HCT116 (cell line): ENCODE measurements around the gene MIDN. TPM values are rescaled to one million over a fixed set of nuclear protein-coding genes. Genes with fewer than 3 reads are reported as not detected.
"Not testable (repeated sequence)": the region's sequence is repeated elsewhere in the genome, so short reads cannot be mapped to it uniquely, and the experiment has no call there.

Source experiments
- ATAC-seq: fragments of 200-7000 bp; cut with Tn5 transposase; 2 replicates; pipeline ENCODE4 v1.9.1; 2020; ENCODE audit warnings: mild to moderate bottlenecking, moderate library complexity
- BruUV-seq: library from RNA; stranded (reverse); fragments of 400-500 nt; replicated peaks from 2 replicates; lab custom pipeline; 2021; lab: Mats Ljungman, UMichigan
- CTCF ChIA-PET: fragments of 300-600 bp; sonication (Branson Sonifier 250); formaldehyde crosslinking; loops from one replicate; lab custom pipeline; 2021; ENCODE audit warnings: antibody characterized with exemption; lab: Charles Lee
- POLR2A ChIA-PET: fragments of 300-600, 350-600 bp; sonication (Branson Sonifier 250); formaldehyde crosslinking; loops from one replicate; lab custom pipeline; 2021; ENCODE audit warnings: antibody characterized with exemption; lab: Charles Lee
- RAD21 ChIA-PET, 2 experiments: fragments of 300-600 bp; sonication (Branson Sonifier 250); formaldehyde crosslinking; loops; one replicate each; lab custom pipeline; 2023; ENCODE audit warnings: low total read pairs in 2 of 2; ENCODE audit not compliant: uncharacterized antibody in 2 of 2, unreplicated experiment in 2 of 2, low non-redundant PET in 1 of 2; lab: Charles Lee
- DNase-seq: peaks from one replicate; pipeline ENCODE4 v3.0.0-alpha.2; 2010; ENCODE audit warnings: low read depth, low spot score
- H2AFZ ChIP-seq: fragments of 200-600 bp; shearing (Covaris generic), sonication (generic); 2 replicates; pipeline ENCODE4 v1.6.1; 2017; ENCODE audit warnings: low read depth, mixed run types, mixed read lengths, antibody characterized with exemption, low read length; ENCODE audit not compliant: poor library complexity, severe bottlenecking
- H3K27ac ChIP-seq: 2 replicates; pipeline ENCODE4 v1.5.1; 2012; ENCODE audit warnings: low read depth, low read length
- H3K27me3 ChIP-seq: fragments of 200-600 bp; sonication (generic); 2 replicates; pipeline ENCODE4 v1.6.1; 2016; ENCODE audit warnings: mixed run types, low read length, mixed read lengths; ENCODE audit not compliant: insufficient read depth
- H3K36me3 ChIP-seq, 2 experiments: fragments of 200-500 bp in 1 of 2; fragments of 200-600 bp in 1 of 2; sonication (Bioruptor generic) in 1 of 2; sonication (generic) in 1 of 2; 2 replicates each; pipeline versions ENCODE4 v1.5.1 to v1.6.1; 2014 to 2016; ENCODE audit warnings: low read length in 2 of 2, inconsistent platforms in 1 of 2, mixed read lengths in 1 of 2, mixed run types in 1 of 2; ENCODE audit not compliant: insufficient read depth in 2 of 2, control insufficient read depth in 1 of 2
- H3K4me1 ChIP-seq, 2 experiments: fragments of 200-600 bp in 1 of 2; sonication (generic) in 1 of 2; 2 replicates each; pipeline versions ENCODE4 v1.5.1 to v1.6.1; 2012 to 2017; ENCODE audit warnings: low read length in 2 of 2, inconsistent platforms in 1 of 2, mild to moderate bottlenecking in 1 of 2, mixed read lengths in 1 of 2, mixed run types in 1 of 2, moderate library complexity in 1 of 2; ENCODE audit not compliant: insufficient read depth in 2 of 2, control insufficient read depth in 1 of 2
- H3K4me2 ChIP-seq: fragments of 200-600 bp; sonication (generic); 2 replicates; pipeline ENCODE4 v1.6.1; 2017; ENCODE audit warnings: mixed run types, low read length, mixed read lengths
- H3K4me3 ChIP-seq, 2 experiments: fragments of 200-600 bp in 1 of 2; sonication (generic) in 1 of 2; replicated peaks in 1 of 2; 2 replicates each; pipeline ENCODE4 v1.5.1; 2011 to 2016; ENCODE audit warnings: low read length in 2 of 2, control low read depth in 1 of 2, low read depth in 1 of 2, mild to moderate bottlenecking in 1 of 2, mixed read lengths in 1 of 2, mixed run types in 1 of 2
- H3K79me2 ChIP-seq: fragments of 200-600 bp; sonication (generic); 2 replicates; pipeline ENCODE4 v1.6.1; 2017; ENCODE audit warnings: mild to moderate bottlenecking, mixed run types, low read length, moderate library complexity, mixed read lengths; ENCODE audit not compliant: insufficient read depth
- H3K9ac ChIP-seq: fragments of 200-600 bp; sonication (generic); 2 replicates; pipeline ENCODE4 v1.6.1; 2016; ENCODE audit warnings: low read length, mixed read lengths
- H3K9me2 ChIP-seq: fragments of 200-600 bp; sonication (generic), shearing (Covaris generic); 2 replicates; pipeline ENCODE4 v1.6.1; 2017; ENCODE audit warnings: mixed run types, mild to moderate bottlenecking, moderate library complexity; ENCODE audit not compliant: insufficient read depth
- H3K9me3 ChIP-seq, 2 experiments: fragments of 200-500 bp in 1 of 2; fragments of 200-600 bp in 1 of 2; sonication (Bioruptor generic) in 1 of 2; sonication (generic) in 1 of 2; 2 replicates each; pipeline ENCODE4 v1.6.1; 2014 to 2017; ENCODE audit warnings: low read length in 2 of 2, mixed read lengths in 2 of 2, inconsistent platforms in 1 of 2, low read depth in 1 of 2, mild to moderate bottlenecking in 1 of 2, mixed run types in 1 of 2, moderate library complexity in 1 of 2; ENCODE audit not compliant: control insufficient read depth in 1 of 2, insufficient read depth in 1 of 2
- H4K20me1 ChIP-seq: fragments of 200-600 bp; sonication (generic), shearing (Covaris generic); 2 replicates; pipeline ENCODE4 v1.6.1; 2017; ENCODE audit warnings: mixed run types, mild to moderate bottlenecking, moderate library complexity; ENCODE audit not compliant: insufficient read depth
- CEBPB ChIP-seq: IDR thresholded peaks from 2 replicates; pipeline ENCODE4 v1.6.1; 2012; ENCODE audit warnings: low read depth
- EGR1 ChIP-seq: IDR thresholded peaks from 2 replicates; pipeline ENCODE4 v1.6.1; 2012; ENCODE audit warnings: low read depth
- ELF1 ChIP-seq: IDR thresholded peaks from 2 replicates; pipeline ENCODE4 v1.6.1; 2012; ENCODE audit warnings: low read depth, borderline replicate concordance
- JUND ChIP-seq: IDR thresholded peaks from 2 replicates; pipeline ENCODE4 v1.6.1; 2012
- POLR2A ChIP-seq: IDR thresholded peaks from 2 replicates; pipeline ENCODE4 v1.7.0; 2011; ENCODE audit warnings: borderline replicate concordance; ENCODE audit not compliant: insufficient read depth, insufficient read length; ENCODE audit errors: extremely low read depth
- POLR2AphosphoS5 ChIP-seq: IDR thresholded peaks from 2 replicates; pipeline ENCODE4 v1.6.1; 2011; ENCODE audit warnings: mild to moderate bottlenecking, low read depth, low read length, moderate library complexity
- RAD21 ChIP-seq: IDR thresholded peaks from 2 replicates; pipeline ENCODE4 v1.6.1; 2012; ENCODE audit warnings: low read depth, mild to moderate bottlenecking
- SIN3A ChIP-seq: IDR thresholded peaks from 2 replicates; pipeline ENCODE4 v1.6.1; 2012; ENCODE audit warnings: low read depth
- TCF7L2 ChIP-seq: IDR thresholded peaks from 2 replicates; pipeline ENCODE4 v1.7.0; 2011; ENCODE audit warnings: borderline replicate concordance, inconsistent platforms; ENCODE audit not compliant: insufficient read depth, insufficient read length; ENCODE audit errors: extremely low read depth
- YY1 ChIP-seq: IDR thresholded peaks from 2 replicates; pipeline ENCODE4 v1.6.1; 2011; ENCODE audit warnings: low read length, low read depth, moderate library complexity, mild to moderate bottlenecking; ENCODE audit not compliant: insufficient replicate concordance; ENCODE audit errors: extremely low read depth
- ZFX ChIP-seq: fragments of 450-650 bp; IDR thresholded peaks from 2 replicates; pipeline ENCODE4 v1.6.1; 2017
- intact Hi-C: fragments of 100-400 bp; cut with micrococcal nuclease; formaldehyde crosslinking; loops from 2 replicates; pipeline ENCODE4 v1.10.0; 2022
- total RNA-seq: library from RNA; stranded (reverse); gene quantifications from one replicate; pipeline ENCODE4 v1.2.1, GENCODE V29; 2021; ENCODE audit not compliant: unreplicated experiment
- TF ChIP-seq, protein P1 (sequence below): IDR thresholded peaks from 2 replicates; pipeline ENCODE4 v1.6.1; 2012
- TF ChIP-seq, protein P2 (sequence below): IDR thresholded peaks from 2 replicates; pipeline ENCODE4 v1.6.1; 2011; ENCODE audit warnings: mild to moderate bottlenecking, low read length, moderate library complexity; ENCODE audit not compliant: insufficient replicate concordance; ENCODE audit errors: extremely low read depth
- TF ChIP-seq, protein P3 (sequence below), 3 experiments: fragments of 200-600 bp in 1 of 3; sonication (generic) in 1 of 3; IDR thresholded peaks in 2 of 3; conservative IDR thresholded peaks in 1 of 3; 2 replicates each; pipeline ENCODE4 v1.5.1; 2012 to 2017; ENCODE audit warnings: low read depth in 2 of 3, low read length in 2 of 3, antibody characterized with exemption in 1 of 3, borderline replicate concordance in 1 of 3, control low read depth in 1 of 3, mild to moderate bottlenecking in 1 of 3, mixed read lengths in 1 of 3, mixed run types in 1 of 3, moderate library complexity in 1 of 3; ENCODE audit not compliant: insufficient read depth in 1 of 3

The MIDN gene
- total RNA-seq, 1 experiment from 2014 or later, result 146 TPM

DNA sequence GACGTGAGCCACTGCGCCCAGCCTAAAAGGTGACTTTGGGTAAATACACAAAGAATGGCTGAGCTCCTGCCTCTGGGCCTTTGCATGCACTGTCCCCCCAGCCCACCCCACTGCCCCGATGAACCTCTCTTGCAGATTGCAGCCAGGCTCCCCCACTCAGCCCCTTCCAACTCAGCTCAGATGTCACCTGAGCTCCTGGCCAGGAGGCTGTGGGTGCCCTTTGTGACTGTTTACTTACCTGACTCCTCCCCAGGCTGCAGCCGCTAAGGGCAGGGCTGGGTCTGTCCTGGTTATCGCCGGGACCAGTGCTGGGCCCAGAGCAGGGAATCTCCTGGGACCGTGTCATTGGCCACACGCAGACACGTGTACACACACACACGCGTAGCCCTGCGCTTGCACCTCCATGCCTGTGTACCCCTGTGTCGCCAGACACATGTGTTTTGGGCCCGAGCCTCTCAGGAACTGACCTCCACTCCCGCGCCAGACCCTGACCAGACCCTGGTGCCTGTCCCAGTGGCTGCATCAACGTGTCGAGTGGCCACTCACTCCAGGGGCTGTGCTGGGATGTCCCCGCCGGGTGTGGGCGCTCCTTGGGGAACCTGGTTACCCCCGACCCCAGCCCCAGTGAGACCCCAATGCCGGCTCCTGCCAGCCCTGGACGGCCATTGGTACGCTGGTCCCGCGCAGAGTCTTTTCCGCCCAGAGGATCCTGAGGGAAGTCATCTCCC lies 56.0 kb downstream of the MIDN start:
- Histone ChIP-seq H3K9ac (no peak overlapping the region), H3K79me2 (no peaks in the 10 kb centered on the region), H3K4me3 (no peak overlapping the region), H3K27me3 (no peaks in the 10 kb centered on the region), H3K9me2 (no peaks in the 10 kb centered on the region), H3K4me1 (peaks cover 2% of the 10 kb centered on the region in 2 experiments; a peak in 2 of 4 replicates), H3K27ac (no peak overlapping the region), H3K4me2 (no peak overlapping the region), H3K9me3 (no peaks in the 10 kb centered on the region), H4K20me1 (no peaks in the 10 kb centered on the region), H2AFZ (no peak overlapping the region), H3K36me3 (no peaks in the 10 kb centered on the region)
- intact Hi-C loops, result no loop called here
- BruUV-seq, result no TSS peak
- TF ChIP-seq JUND, result no peak
- no peak for TF ChIP-seq ZFX
- TF ChIP-seq, protein P1, sequence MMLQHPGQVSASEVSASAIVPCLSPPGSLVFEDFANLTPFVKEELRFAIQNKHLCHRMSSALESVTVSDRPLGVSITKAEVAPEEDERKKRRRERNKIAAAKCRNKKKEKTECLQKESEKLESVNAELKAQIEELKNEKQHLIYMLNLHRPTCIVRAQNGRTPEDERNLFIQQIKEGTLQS, result no peak
- TF ChIP-seq, protein P2, sequence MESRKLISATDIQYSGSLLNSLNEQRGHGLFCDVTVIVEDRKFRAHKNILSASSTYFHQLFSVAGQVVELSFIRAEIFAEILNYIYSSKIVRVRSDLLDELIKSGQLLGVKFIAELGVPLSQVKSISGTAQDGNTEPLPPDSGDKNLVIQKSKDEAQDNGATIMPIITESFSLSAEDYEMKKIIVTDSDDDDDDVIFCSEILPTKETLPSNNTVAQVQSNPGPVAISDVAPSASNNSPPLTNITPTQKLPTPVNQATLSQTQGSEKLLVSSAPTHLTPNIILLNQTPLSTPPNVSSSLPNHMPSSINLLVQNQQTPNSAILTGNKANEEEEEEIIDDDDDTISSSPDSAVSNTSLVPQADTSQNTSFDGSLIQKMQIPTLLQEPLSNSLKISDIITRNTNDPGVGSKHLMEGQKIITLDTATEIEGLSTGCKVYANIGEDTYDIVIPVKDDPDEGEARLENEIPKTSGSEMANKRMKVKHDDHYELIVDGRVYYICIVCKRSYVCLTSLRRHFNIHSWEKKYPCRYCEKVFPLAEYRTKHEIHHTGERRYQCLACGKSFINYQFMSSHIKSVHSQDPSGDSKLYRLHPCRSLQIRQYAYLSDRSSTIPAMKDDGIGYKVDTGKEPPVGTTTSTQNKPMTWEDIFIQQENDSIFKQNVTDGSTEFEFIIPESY, result no peak
- no peak for TF ChIP-seq RAD21
- TF ChIP-seq SIN3A, result no peak
- TF ChIP-seq ELF1, result no peak
- TF ChIP-seq CEBPB, result no peak
- TF ChIP-seq YY1, result no peak
- TF ChIP-seq POLR2AphosphoS5, result no peak
- no peak for TF ChIP-seq EGR1
- TF ChIP-seq, protein P3, sequence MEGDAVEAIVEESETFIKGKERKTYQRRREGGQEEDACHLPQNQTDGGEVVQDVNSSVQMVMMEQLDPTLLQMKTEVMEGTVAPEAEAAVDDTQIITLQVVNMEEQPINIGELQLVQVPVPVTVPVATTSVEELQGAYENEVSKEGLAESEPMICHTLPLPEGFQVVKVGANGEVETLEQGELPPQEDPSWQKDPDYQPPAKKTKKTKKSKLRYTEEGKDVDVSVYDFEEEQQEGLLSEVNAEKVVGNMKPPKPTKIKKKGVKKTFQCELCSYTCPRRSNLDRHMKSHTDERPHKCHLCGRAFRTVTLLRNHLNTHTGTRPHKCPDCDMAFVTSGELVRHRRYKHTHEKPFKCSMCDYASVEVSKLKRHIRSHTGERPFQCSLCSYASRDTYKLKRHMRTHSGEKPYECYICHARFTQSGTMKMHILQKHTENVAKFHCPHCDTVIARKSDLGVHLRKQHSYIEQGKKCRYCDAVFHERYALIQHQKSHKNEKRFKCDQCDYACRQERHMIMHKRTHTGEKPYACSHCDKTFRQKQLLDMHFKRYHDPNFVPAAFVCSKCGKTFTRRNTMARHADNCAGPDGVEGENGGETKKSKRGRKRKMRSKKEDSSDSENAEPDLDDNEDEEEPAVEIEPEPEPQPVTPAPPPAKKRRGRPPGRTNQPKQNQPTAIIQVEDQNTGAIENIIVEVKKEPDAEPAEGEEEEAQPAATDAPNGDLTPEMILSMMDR (IDR thresholded peaks at IDR 0.05 in 2 of 3, conservative IDR thresholded peaks at IDR 0.05 in 1 of 3; ENCODE audit: borderline replicate concordance in 1 of 3, insufficient read depth in 1 of 3, low read depth in 2 of 3, low read length in 2 of 3), result no peak
- no peak for TF ChIP-seq TCF7L2
- no peak for TF ChIP-seq POLR2A
- POLR2A ChIA-PET, result no interaction called here
- CTCF ChIA-PET, result no interaction called here
- RAD21 ChIA-PET, result no interaction called here
- no peak for DNase-seq
- ATAC-seq, result peak; percentile 20; the same call in 1 of the 2 replicates

DNA sequence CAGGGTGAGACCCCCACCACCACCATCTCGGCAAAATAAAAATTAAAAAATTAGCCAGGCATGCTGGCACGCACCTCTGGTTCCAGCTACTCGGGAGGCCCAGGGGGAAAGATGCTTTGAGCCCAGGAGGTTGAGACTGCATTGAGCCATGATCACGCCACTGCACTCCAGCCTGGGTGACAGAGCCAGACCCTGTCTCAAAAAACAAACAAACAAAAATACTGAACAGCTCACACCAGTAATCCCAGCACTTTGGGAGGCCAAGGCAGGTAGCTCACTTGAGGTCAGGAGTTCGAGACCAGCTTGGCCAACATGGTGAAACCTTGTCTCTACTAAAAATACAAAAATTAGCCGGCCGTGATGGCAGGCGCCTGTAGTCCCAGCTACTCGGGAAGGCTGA lies 57.0 kb downstream of the MIDN start:
- BruUV-seq, CTCF ChIA-PET: not testable (repeated sequence)

More for the DNA sequence above, 57.0 kb downstream of the MIDN start:
- H3K9ac ChIP-seq, H3K79me2 ChIP-seq, H3K4me1 ChIP-seq, H3K36me3 ChIP-seq, ATAC-seq, H3K4me3 ChIP-seq, H3K4me2 ChIP-seq, H3K9me3 ChIP-seq, RAD21 ChIA-PET, H2AFZ ChIP-seq, DNase-seq, H4K20me1 ChIP-seq, intact Hi-C loops, H3K27ac ChIP-seq, H3K27me3 ChIP-seq, H3K9me2 ChIP-seq: not testable (repeated sequence)
- POLR2A ChIA-PET, result interaction anchor here (0.7 kb wide), 1 partner anchor 507 kb away, joined by 3 read pairs; no protein-coding TSS in a partner anchor
